HG03108 (cell line): ENCODE measurements around the gene EXOSC9.

Experiments
- ATAC-seq: cut with Tn5 transposase; IDR thresholded peaks from one replicate; pipeline ENCODE4 v1.9.1; 2021; ENCODE audit warnings: moderate library complexity; ENCODE audit not compliant: unreplicated experiment

Gene EXOSC9

DNA sequence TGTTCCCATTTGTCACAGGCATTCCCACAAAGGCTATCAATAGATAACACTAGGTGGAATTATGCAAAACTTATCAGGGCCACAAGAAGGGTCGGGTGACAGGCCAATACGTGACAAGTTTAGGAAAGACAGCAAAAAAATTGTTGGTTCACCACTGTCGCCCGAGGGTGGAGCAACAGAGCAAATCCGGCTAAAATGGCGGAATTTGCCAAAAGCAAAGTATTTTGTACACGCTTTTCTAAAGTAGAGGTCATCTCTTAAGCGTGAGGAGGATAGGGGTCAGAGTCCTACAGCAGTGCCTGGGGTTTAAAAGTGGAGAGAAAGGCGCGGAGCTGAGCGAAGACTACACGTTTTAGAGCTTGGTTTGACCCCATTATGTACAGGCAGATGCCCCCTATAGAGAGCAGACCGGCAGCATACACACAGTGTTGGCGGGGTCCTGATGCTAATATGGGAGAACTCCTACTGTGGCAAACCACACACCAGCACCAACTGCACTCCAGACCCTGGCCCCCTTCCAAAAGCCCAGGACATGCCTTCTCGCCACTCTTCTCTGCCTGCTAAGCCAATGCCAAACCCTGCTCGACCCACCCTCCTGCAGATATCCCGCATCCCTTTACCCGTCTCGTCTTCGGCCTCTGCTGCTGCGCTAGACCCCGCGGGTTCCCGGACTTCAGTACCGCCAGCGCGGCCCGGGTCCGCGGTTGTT, 21.8 kb downstream of the EXOSC9 start:
- peak; percentile 35 for ATAC-seq

DNA sequence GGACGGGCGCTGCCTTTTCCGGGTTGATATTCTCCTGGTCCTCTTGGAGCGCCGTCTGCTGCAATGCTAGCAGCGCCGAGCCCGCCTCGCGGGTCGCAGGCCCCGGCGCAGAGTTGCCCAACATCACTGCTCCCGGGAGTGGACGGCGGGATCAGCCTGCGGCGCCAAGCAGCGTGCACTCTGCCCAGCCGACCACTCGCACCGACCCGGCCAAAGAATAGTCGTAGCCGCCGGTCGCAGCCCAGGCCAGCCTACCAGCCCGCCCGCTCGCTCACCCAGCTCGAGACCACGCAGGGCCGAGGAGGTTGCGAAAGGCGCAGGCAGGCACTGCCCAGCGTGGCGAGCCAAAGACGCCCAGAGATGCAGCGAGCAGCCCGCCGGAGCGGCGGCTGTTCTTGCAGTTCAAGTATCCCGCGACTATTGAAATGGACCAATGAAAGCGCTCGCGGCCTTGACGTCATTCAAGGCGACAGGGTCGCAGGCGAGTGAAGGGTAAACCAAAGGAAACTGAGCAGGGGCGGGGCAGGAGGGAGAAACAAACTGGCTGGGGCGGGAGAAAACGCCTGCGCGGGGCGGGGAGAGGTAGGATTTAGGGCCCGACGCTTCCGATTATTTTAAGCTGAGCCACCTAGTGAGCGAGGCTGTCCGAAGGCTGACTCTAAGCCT, 22.5 kb downstream of the EXOSC9 start, which contains the start of gene CCNA2:
CCNA2 (minus strand) TSS at position 379 of the 666 bp plus-strand sequence; CDS start at position 124, 255 bp downstream.
- peak; percentile 94 for ATAC-seq

DNA sequence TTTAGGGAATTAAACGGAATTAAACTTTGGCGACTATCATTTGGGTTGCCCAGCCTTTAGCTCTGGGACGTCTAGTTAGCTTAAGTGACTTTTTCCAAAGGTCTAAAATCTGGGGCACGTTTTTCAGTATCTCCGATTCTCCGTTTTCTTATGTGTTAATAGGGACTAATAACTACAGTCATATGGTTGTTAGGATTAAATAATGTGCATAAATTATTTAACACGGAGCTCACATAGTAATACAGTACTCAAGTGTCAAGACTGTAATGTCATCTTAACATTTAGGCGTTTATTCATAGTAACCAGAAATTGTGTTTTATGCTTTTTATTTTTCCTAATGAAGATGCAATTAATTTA, 23.0 kb downstream of the EXOSC9 start:
- no peak for ATAC-seq

DNA sequence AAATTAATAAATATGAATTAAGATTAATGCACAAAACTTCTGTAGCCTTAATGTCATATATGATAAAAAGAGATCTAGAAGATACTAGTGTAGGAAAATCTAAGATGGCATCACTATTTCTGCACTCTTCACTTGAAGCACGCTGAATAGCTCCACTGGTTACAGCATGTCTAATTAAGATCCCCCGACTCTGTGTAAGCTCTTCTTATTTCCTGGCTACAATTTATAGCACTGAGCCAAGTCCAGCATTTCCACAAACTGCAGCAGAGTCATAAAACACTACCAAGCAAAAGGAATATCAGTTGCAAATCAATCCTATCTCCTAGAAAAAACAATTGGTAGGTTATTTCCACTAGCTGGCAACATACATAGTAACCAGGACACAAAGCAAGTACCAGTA, 23.8 kb downstream of the EXOSC9 start:
- no peak for ATAC-seq

DNA sequence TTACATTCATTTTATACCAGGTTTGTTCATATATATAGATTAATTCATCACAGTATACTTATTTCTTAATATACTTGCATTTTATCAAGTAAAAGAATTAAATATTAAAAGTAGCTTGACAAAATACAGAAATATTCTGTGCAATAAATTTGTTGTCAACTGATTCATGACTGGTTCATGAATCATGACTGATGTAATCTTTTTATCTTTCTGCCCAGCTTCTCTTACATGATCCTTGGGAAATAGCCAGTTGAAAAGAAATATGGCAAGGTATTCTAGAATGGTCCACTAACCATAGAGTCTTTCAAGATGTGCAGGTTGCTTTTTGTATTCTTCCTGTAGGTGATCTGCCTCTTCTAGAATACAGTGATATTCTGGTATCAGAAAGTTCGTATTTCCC, 26.7 kb downstream of the EXOSC9 start:
- ATAC-seq, result no peak

DNA sequence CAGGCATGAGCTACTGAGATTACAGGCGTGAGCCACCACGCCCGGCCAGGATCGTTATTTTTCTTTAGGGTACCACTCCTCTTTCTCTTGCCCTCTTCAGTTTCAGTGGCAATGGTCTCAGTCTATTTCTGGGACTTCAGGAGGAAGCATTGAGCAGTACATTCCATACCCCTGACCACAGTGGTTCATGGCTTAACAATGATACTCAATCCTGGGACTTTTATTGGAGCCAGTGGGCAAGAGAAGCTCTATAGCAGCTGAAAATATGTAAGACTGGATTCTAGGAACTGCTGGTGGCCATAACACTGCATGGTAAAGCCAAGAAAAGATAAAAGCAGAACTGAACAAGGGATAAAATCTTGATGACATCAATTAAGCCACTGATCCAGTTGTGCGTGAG, 28.4 kb downstream of the EXOSC9 start:
- ATAC-seq, result no peak

DNA sequence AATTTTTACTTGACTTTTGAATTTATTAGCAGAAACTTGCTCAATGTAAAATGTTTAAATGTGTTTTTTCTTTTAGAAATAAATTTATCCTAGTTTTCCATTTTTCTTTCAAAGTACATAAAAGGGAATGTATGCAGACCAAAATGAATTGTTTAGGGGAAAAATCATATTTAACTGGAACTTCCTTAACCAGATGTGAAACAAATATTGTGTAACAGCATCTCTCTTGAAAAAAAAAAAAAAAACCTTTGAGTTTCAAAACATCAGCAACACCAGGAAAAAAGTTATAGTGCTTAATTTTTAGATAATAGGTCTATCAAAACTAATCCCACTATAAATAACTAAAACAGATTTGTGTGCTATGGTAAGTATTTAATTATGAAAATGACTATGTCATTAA, 37.0 kb downstream of the EXOSC9 start:
- no peak for ATAC-seq

DNA sequence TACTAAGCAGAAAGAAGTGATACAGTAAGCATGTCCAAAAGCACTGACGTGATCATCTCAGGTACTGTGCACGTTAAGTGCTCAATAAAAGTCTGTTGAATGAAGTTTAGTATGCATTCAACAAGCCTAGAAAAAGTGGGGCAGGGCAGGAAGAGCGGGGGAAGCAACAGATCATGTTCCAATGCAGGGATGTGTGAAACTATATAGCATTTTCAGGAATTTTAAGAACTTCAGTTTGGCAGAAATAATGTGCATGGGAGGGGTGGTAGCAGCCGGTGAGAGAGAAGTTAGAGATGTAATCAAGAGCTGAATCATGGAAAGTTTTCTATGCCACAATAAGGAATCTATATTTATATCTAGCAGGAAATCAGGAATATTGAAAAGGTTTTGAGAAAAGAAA, 41.7 kb downstream of the EXOSC9 start:
- no peak for ATAC-seq

DNA sequence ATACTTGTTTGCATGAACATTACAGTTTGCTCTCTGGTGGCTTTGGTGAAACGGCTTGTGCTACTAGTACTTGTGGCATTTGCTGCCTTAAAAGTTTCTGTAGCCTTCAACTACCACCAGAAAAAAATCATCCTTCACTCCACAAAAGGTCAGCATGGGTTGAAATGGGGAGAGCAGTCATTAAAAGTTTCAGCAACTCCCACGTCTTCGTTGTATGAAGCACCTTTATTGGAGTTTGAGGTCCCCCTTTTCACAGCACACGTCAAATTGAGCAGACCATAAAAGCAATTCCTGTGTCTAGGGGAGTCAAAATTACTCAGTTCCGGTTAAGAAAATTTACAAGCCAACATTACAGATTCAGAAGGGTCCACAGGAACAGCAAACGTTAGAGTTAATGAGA, 45.5 kb downstream of the EXOSC9 start:
- ATAC-seq, result no peak

DNA sequence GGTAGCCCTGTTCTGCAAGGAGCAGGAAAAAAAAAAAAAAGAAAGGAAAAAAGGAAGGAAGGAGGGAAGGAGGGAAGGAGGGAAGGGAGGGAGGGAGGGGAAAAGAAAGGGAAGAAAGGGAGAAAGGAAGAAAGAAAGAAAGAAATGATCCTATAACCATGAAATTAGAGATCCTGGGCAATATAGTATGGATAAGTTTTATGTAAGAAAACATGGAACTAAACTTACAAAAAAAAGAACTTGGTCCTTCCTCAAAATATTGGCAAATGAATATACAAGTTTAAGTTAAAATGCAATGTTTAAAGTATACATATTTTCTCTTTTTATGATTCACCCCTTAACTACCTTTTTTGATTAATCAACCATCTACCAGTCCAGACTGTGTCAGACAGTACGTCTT, 50.2 kb downstream of the EXOSC9 start:
- ATAC-seq, result no peak

DNA sequence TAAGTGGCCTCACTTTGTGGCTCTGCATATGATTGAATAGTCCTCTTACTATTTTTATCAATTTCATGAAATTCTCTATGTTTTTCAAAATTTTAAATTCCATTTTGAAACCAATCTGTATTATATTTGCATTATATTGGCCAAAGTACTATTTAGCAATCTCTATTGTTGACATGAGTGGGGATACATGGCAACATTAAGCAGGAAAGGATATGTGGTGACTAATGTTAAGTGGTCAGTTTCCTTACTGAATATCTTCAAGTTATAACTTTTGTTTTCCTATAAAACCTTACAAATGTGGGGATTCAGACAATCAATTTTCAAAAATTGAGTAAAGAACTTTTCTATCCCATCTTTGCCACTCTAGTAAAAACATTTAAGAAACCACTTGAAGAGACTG, 59.0 kb downstream of the EXOSC9 start:
- no peak for ATAC-seq

DNA sequence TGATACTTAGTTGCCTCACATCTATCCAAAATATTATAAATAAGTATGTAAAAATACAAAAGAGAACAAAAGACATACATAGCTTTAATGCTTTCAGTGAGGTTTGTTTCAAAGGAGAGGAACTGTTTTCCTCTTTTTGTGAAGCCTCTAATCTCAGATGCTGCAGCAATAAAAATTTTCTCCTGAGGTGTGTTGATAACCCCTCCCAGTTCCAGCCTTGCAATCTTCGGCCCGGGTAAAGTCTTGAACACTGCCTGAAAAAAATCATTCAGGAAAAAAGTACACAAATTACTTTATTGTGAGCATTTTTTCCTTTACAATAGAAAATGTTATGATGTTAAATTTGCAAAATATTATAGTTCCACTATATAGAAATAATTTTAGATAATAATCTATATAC, 60.3 kb downstream of the EXOSC9 start:
- ATAC-seq, result no peak

DNA sequence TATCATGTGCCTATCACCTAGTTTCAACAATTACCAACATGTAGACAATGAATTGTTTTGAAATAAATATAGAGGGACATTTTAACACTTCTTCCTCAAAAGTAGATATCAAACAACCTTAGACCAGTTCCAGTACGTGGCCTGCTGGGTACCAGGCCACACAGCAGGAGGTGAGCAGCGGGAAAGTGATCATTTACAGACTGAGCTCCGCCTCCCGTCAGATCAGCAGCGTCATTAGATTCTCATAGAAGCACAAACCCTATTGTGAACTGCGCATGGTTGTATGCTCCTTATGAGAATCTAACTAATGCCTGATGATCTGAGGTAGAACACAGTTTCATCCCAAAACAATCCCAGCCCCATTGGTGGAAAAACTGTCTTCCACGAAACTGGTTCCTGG, 62.7 kb downstream of the EXOSC9 start:
- no peak for ATAC-seq
